Fibroblast of lung (primary cell): Measurements from ENCODE around the gene UBXN6. TPM values are rescaled to one million over a fixed set of nuclear protein-coding genes. Genes with fewer than 3 reads are reported as not detected.

Source experiments
- DNase-seq, 2 donors: peaks; one replicate each; pipeline versions ENCODE4 v3.0.0 to v3.0.0-alpha.2; 2010; ENCODE audit warnings: low read depth in 2 of 2
- H2AFZ ChIP-seq: 2 replicates; pipeline ENCODE4 v1.5.1; 2012; ENCODE audit warnings: low read length, control low read depth, inconsistent platforms
- H3K27ac ChIP-seq: 2 replicates; pipeline ENCODE4 v1.5.1; 2011; ENCODE audit warnings: low read length, control low read depth; ENCODE audit not compliant: insufficient read depth
- H3K27me3 ChIP-seq: 2 replicates; pipeline ENCODE4 v1.5.1; 2011; ENCODE audit warnings: mild to moderate bottlenecking, low read length; ENCODE audit not compliant: control insufficient read depth, insufficient read depth
- H3K36me3 ChIP-seq: 2 replicates; pipeline ENCODE4 v1.5.1; 2011; ENCODE audit warnings: low read length; ENCODE audit not compliant: control insufficient read depth, insufficient read depth
- H3K4me1 ChIP-seq: 2 replicates; pipeline ENCODE4 v1.5.1; 2011; ENCODE audit warnings: low read length; ENCODE audit not compliant: control insufficient read depth, insufficient read depth; ENCODE audit errors: extremely low read depth
- H3K4me2 ChIP-seq: 2 replicates; pipeline ENCODE4 v1.5.1; 2011; ENCODE audit warnings: low read length, control low read depth; ENCODE audit not compliant: insufficient read depth; ENCODE audit errors: extremely low read depth
- H3K4me3 ChIP-seq, 4 experiments: fragments of 200-600 bp in 1 of 4; sonication (generic) in 1 of 4; replicated peaks in 1 of 4; 2 replicates each; pipeline ENCODE4 v1.5.1; 2011 to 2016; ENCODE audit warnings: low read length in 4 of 4, low read depth in 3 of 4, mild to moderate bottlenecking in 3 of 4, control low read depth in 2 of 4, inconsistent platforms in 1 of 4, mixed read lengths in 1 of 4; ENCODE audit not compliant: insufficient read depth in 1 of 4; ENCODE audit errors: control extremely low read depth in 1 of 4
- H3K79me2 ChIP-seq: 2 replicates; pipeline ENCODE4 v1.5.1; 2012; ENCODE audit warnings: mild to moderate bottlenecking, low read length, inconsistent platforms; ENCODE audit not compliant: control insufficient read depth, insufficient read depth
- H3K9ac ChIP-seq: 2 replicates; pipeline ENCODE4 v1.5.1; 2011; ENCODE audit warnings: mild to moderate bottlenecking, low read length, control low read depth; ENCODE audit not compliant: insufficient read depth
- H3K9me3 ChIP-seq: 2 replicates; pipeline ENCODE4 v1.5.1; 2012; ENCODE audit warnings: low read depth, low read length; ENCODE audit not compliant: control insufficient read depth, insufficient read depth
- H4K20me1 ChIP-seq: 2 replicates; pipeline ENCODE4 v1.5.1; 2011; ENCODE audit warnings: low read length; ENCODE audit not compliant: control insufficient read depth, insufficient read depth; ENCODE audit errors: extremely low read depth
- EZH2 ChIP-seq: IDR thresholded peaks from 2 replicates; pipeline ENCODE4 v1.5.1; 2012; ENCODE audit warnings: low read length, control low read depth, mild to moderate bottlenecking; ENCODE audit errors: missing control alignments
- polyA plus RNA-seq, 2 donors: library from polyadenylated mRNA; depleted of rRNA in 1 of 2; stranded (reverse) in 1 of 2; unstranded in 1 of 2; fragments of >200 nt; gene quantifications; 2 replicates each; pipeline ENCODE4 v1.2.1, GENCODE V29; 2011 to 2012; ENCODE audit warnings: missing spikeins in 1 of 2
- total RNA-seq: library from RNA; depleted of rRNA; stranded (reverse); fragments of >200 nt; gene quantifications from 2 replicates; pipeline ENCODE4 v1.2.1, GENCODE V29; 2014
- TF ChIP-seq, protein P1 (sequence below), 2 donors: IDR thresholded peaks in 1 of 2; conservative IDR thresholded peaks in 1 of 2; 1 replicate in 1 of 2; 2 replicates in 1 of 2; pipeline ENCODE4 v1.5.1; 2011 to 2012; ENCODE audit warnings: low read length in 2 of 2, control low read depth in 1 of 2, inconsistent platforms in 1 of 2, low read depth in 1 of 2, mild to moderate bottlenecking in 1 of 2

Gene UBXN6
- total and polyA plus RNA-seq, 2 donors (not counting 1 experiment from before 2014, with no cell fraction given) = 49.1 to 114 TPM

DNA sequence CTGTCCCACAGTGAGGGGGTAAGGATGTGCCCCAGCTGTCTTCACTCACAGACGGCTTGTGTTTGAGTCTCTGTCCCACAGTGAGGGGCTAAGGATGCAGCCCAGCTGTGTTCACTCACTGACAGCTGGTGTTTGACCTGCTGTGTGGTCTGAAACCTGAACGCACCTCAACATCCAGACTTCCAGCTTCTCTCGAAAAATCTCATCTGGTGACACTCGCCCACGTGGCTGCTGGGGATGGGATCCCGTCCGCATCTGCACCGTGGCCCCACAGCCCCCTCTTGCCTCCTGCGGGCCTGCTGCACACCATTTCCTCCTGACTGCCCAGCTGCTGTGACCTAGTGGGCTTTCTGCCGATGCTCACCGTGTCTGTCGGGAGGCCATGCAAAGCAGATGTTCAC is 27.8 kb downstream of the UBXN6 start:
- Histone ChIP-seq H3K4me2 (no peak overlapping the region), H3K36me3 (peaks cover 18% of the 10 kb centered on the region), H3K4me1 (peaks cover 2% of the 10 kb centered on the region), H2AFZ (no peak overlapping the region), H3K27me3 (no peaks in the 10 kb centered on the region), H3K9me3 (no peaks in the 10 kb centered on the region), H3K27ac (no peak overlapping the region), H3K4me3 (no peak overlapping the region), H3K9ac (no peak overlapping the region), H3K79me2 (no peaks in the 10 kb centered on the region), H4K20me1 (no peaks in the 10 kb centered on the region)
- peak in 1 of 2 donors; percentile 53 for DNase-seq
- TF ChIP-seq, protein P1, sequence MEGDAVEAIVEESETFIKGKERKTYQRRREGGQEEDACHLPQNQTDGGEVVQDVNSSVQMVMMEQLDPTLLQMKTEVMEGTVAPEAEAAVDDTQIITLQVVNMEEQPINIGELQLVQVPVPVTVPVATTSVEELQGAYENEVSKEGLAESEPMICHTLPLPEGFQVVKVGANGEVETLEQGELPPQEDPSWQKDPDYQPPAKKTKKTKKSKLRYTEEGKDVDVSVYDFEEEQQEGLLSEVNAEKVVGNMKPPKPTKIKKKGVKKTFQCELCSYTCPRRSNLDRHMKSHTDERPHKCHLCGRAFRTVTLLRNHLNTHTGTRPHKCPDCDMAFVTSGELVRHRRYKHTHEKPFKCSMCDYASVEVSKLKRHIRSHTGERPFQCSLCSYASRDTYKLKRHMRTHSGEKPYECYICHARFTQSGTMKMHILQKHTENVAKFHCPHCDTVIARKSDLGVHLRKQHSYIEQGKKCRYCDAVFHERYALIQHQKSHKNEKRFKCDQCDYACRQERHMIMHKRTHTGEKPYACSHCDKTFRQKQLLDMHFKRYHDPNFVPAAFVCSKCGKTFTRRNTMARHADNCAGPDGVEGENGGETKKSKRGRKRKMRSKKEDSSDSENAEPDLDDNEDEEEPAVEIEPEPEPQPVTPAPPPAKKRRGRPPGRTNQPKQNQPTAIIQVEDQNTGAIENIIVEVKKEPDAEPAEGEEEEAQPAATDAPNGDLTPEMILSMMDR (conservative IDR thresholded peaks at IDR 0.05 in 1 of 2, IDR thresholded peaks at IDR 0.05 in 1 of 2; ENCODE audit: low read depth in 1 of 2, low read length in 2 of 2) = no peak

DNA sequence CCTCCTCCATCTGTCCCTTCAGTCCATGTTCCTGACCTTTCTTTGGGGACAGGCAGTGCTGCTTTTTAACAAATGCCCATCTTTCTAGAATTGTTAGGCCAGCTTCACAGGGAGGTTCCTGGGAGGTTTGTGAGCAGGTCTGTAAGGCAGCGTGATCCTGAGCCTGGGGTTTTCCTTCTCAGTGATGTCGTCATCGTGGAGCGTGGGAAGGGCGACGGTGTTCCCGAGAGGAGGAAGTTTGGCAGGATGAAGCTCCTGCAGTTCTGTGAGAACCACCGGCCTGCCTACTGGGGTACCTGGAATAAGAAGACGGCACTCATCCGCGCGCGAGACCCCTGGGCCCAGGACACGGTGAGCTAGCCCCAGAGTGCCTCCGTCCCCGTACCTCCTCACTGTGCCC is 28.3 kb downstream of the UBXN6 start:
- Histone ChIP-seq H3K4me3 (no peak overlapping the region), H3K4me1 (peaks cover 2% of the 10 kb centered on the region), H3K79me2 (no peaks in the 10 kb centered on the region), H3K9me3 (no peaks in the 10 kb centered on the region), H3K36me3 (peaks cover 18% of the 10 kb centered on the region), H3K27me3 (no peaks in the 10 kb centered on the region), H4K20me1 (no peaks in the 10 kb centered on the region), H2AFZ (no peak overlapping the region), H3K27ac (no peak overlapping the region), H3K9ac (no peak overlapping the region), H3K4me2 (no peak overlapping the region)
- peak in 1 of 2 donors; percentile 59 for DNase-seq
- TF ChIP-seq EZH2 = no peak
- TF ChIP-seq, protein P1 (conservative IDR thresholded peaks at IDR 0.05 in 1 of 2, IDR thresholded peaks at IDR 0.05 in 1 of 2; ENCODE audit: low read depth in 1 of 2, low read length in 2 of 2) = no peak

DNA sequence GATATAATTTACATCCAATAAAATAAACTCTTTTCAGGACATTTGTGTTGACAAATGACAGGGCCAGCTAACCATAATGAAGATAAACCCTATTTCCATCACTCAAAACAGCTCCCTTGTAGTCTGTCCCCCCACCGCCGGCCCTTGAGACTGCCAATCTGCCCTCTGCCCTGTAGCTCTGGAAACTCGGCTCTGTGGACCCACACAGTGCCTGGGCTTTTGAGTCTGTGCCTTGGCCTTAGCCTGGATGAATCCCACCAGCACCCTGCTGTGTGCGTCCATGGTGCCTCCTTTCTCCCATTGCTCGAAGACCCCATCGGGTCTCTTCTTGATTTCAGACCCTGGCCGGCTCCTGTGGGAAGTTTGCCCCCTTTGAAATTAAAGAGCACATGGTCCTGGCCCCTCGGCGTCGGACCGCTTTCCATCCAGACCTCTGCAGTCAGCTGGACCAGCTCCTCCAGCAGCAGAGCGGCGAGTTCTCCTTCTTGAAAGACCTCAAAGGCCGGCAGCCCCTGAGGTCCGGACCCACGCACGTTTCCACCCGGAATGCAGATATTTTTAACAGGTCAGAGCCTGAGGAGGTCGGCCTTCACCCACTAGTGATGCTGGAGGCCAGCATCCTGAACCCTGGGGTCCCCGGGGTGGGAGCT is 29.1 kb downstream of the UBXN6 start:
- no peaks in the 10 kb centered on the region for H4K20me1 ChIP-seq
- peaks cover 18% of the 10 kb centered on the region for H3K36me3 ChIP-seq
- DNase-seq = no peak
- no peak overlapping the region for H3K4me3 ChIP-seq
- no peak overlapping the region for H2AFZ ChIP-seq
- no peaks in the 10 kb centered on the region for H3K9me3 ChIP-seq
- TF ChIP-seq EZH2 = no peak
- TF ChIP-seq, protein P1 (conservative IDR thresholded peaks at IDR 0.05 in 1 of 2, IDR thresholded peaks at IDR 0.05 in 1 of 2; ENCODE audit: low read depth in 1 of 2, low read length in 2 of 2) = no peak
- H3K79me2 ChIP-seq = no peaks in the 10 kb centered on the region
- no peaks in the 10 kb centered on the region for H3K27me3 ChIP-seq
- H3K9ac ChIP-seq = no peak overlapping the region
- no peak overlapping the region for H3K27ac ChIP-seq
- H3K4me1 ChIP-seq = peaks cover 2% of the 10 kb centered on the region
- H3K4me2 ChIP-seq = no peak overlapping the region
